Mesenchymal stem cell (in vitro differentiated cells and primary cell): ENCODE measurements around the gene TXNDC5.

ENCODE experiments used
- DNase-seq: peaks from one replicate; pipeline ENCODE4 v3.0.0-alpha.2; 2013
- H2AFZ ChIP-seq: one replicate; pipeline ENCODE4 v1.6.1; 2013; ENCODE audit warnings: low read depth, mild to moderate bottlenecking, control low read depth, inconsistent platforms, low read length, moderate library complexity
- H2AK5ac ChIP-seq: 2 replicates; pipeline ENCODE4 v1.6.1; 2013; ENCODE audit warnings: low read length, moderate library complexity, mild to moderate bottlenecking, inconsistent platforms; ENCODE audit not compliant: severe bottlenecking
- H2BK120ac ChIP-seq: one replicate; pipeline ENCODE4 v1.6.1; 2013; ENCODE audit warnings: low read depth, mild to moderate bottlenecking, inconsistent platforms, low read length, moderate library complexity
- H2BK12ac ChIP-seq, 2 experiments: one replicate each; pipeline ENCODE4 v1.6.1; 2013; ENCODE audit warnings: inconsistent platforms in 2 of 2, low read length in 2 of 2, mild to moderate bottlenecking in 2 of 2, moderate library complexity in 2 of 2, control low read depth in 1 of 2
- H2BK15ac ChIP-seq: one replicate; pipeline ENCODE4 v1.6.1; 2013; ENCODE audit warnings: mild to moderate bottlenecking, low read depth, inconsistent platforms; ENCODE audit not compliant: poor library complexity, severe bottlenecking
- H2BK5ac ChIP-seq: 2 replicates; pipeline ENCODE4 v1.6.1; 2013; ENCODE audit warnings: low read depth, mild to moderate bottlenecking, low read length, control low read depth, inconsistent platforms; ENCODE audit not compliant: poor library complexity, severe bottlenecking
- H3K14ac ChIP-seq, 2 experiments: one replicate each; pipeline ENCODE4 v1.6.1; 2013; ENCODE audit warnings: inconsistent platforms in 2 of 2, low read length in 2 of 2, control low read depth in 1 of 2, mild to moderate bottlenecking in 1 of 2, moderate library complexity in 1 of 2
- H3K18ac ChIP-seq, 2 experiments: one replicate each; pipeline ENCODE4 v1.6.1; 2013; ENCODE audit warnings: inconsistent platforms in 2 of 2, low read length in 2 of 2, control low read depth in 1 of 2, low read depth in 1 of 2, mild to moderate bottlenecking in 1 of 2
- H3K23ac ChIP-seq, 2 experiments: one replicate each; pipeline ENCODE4 v1.6.1; 2013; ENCODE audit warnings: inconsistent platforms in 2 of 2, low read length in 2 of 2, mild to moderate bottlenecking in 2 of 2, moderate library complexity in 2 of 2, control low read depth in 1 of 2
- H3K27ac ChIP-seq: 2 replicates; pipeline ENCODE4 v1.5.1; 2013; ENCODE audit warnings: mild to moderate bottlenecking, moderate library complexity, low read length, control low read depth, inconsistent platforms; ENCODE audit not compliant: poor library complexity, severe bottlenecking
- H3K27me3 ChIP-seq, 2 experiments: 2 replicates each; pipeline versions ENCODE4 v1.6.1 to v1.7.0; 2013; ENCODE audit warnings: low read length in 2 of 2, mild to moderate bottlenecking in 2 of 2, moderate library complexity in 2 of 2, control low read depth in 1 of 2, inconsistent platforms in 1 of 2; ENCODE audit not compliant: control insufficient read depth in 1 of 2, insufficient read depth in 1 of 2
- H3K36me3 ChIP-seq, 2 experiments: 2 replicates each; pipeline versions ENCODE4 v1.6.1 to v1.7.0; 2013; ENCODE audit warnings: low read length in 2 of 2, control low read depth in 1 of 2, inconsistent platforms in 1 of 2, low read depth in 1 of 2, mild to moderate bottlenecking in 1 of 2; ENCODE audit not compliant: insufficient read depth in 2 of 2, control insufficient read depth in 1 of 2
- H3K4ac ChIP-seq, 2 experiments: one replicate each; pipeline ENCODE4 v1.6.1; 2013; ENCODE audit warnings: inconsistent platforms in 2 of 2, low read length in 2 of 2, mild to moderate bottlenecking in 2 of 2, moderate library complexity in 2 of 2, control low read depth in 1 of 2, low read depth in 1 of 2
- H3K4me1 ChIP-seq: 2 replicates; pipeline ENCODE4 v1.6.1; 2013; ENCODE audit warnings: low read depth, low read length, control low read depth; ENCODE audit not compliant: control insufficient read depth, insufficient read depth
- H3K4me2 ChIP-seq: 2 replicates; pipeline ENCODE4 v1.6.1; 2013; ENCODE audit warnings: low read length, mild to moderate bottlenecking, inconsistent platforms; ENCODE audit not compliant: poor library complexity, severe bottlenecking
- H3K4me3 ChIP-seq, 2 experiments: 2 replicates each; pipeline versions ENCODE4 v1.5.1 to v1.7.0; 2013; ENCODE audit warnings: low read length in 2 of 2, mild to moderate bottlenecking in 2 of 2, control low read depth in 1 of 2, low read depth in 1 of 2; ENCODE audit not compliant: insufficient read depth in 1 of 2
- H3K79me1 ChIP-seq: replicated peaks from 2 replicates; pipeline ENCODE4 v1.6.1; 2013; ENCODE audit warnings: mild to moderate bottlenecking, control low read depth, low read length, inconsistent platforms; ENCODE audit not compliant: poor library complexity, severe bottlenecking
- H3K9ac ChIP-seq: 2 replicates; pipeline ENCODE4 v1.7.0; 2013; ENCODE audit warnings: mild to moderate bottlenecking, low read length, moderate library complexity
- H3K9me3 ChIP-seq: 2 replicates; pipeline ENCODE4 v1.7.0; 2013; ENCODE audit warnings: mild to moderate bottlenecking, low read length; ENCODE audit not compliant: control insufficient read depth
- H4K8ac ChIP-seq: one replicate; pipeline ENCODE4 v1.6.1; 2013; ENCODE audit warnings: inconsistent platforms, mild to moderate bottlenecking, low read length, moderate library complexity
- H4K91ac ChIP-seq: one replicate; pipeline ENCODE4 v1.6.1; 2013; ENCODE audit warnings: mild to moderate bottlenecking, low read length, inconsistent platforms
- WGBS: methylation state at CpG from one replicate; pipeline ENCODE4 v1.1.7; 2013; ENCODE audit warnings: mixed read lengths; 5-methylcytosine and 5-hydroxymethylcytosine counted together

The TXNDC5 gene

GRCh38 chr6:7903673-7904072 is 6.9 kb downstream of the TXNDC5 start:
- H3K36me3 ChIP-seq = peaks cover 39 to 60% of the 10 kb centered on the region in 2 experiments

DNA sequence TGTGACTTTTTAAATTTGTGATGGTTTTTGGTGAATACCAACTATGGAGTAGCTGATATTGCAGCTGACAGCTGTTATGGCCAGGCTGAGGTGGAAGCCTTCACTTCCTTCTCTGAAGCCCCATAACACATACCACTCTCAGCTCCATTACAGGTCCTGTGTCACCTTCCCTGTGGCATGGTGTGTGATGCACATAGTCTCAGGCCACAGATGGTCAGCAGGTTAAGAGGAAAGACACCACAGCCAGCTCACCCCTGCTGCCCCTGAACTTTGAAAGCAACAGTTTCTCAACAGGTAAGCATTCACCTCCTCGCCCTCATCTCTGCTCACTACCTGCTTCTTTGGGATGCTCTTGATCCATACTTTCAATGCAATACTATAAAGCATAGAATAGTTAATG is 7.7 kb downstream of the TXNDC5 start:
- Histone ChIP-seq H3K36me3 (peaks cover 46 to 68% of the 10 kb centered on the region in 2 experiments), H3K9ac (no peak overlapping the region), H3K18ac (no peak overlapping the region), H3K4me2 (no peak overlapping the region), H2BK120ac (no peak overlapping the region), H2BK12ac (no peak overlapping the region), H3K79me1 (peaks cover 54% of the 10 kb centered on the region), H3K14ac (no peak overlapping the region), H2BK15ac (no peak overlapping the region), H4K8ac (no peak overlapping the region), H2BK5ac (no peak overlapping the region), H3K9me3 (no peaks in the 10 kb centered on the region), H2AK5ac (no peak overlapping the region), H3K4ac (no peak overlapping the region), H3K27ac (no peak overlapping the region), H4K91ac (no peak overlapping the region), H3K4me1 (peaks cover 18% of the 10 kb centered on the region), H3K27me3 (no peaks in the 10 kb centered on the region), H3K23ac (no peak overlapping the region), H2AFZ (no peak overlapping the region), H3K4me3 (no peak overlapping the region)
- WGBS = 100% methylated on average over 1 of the region's 1 CpG
- DNase-seq = no peak

More at GRCh38 chr6:7903673-7904072, 6.9 kb downstream of the TXNDC5 start:
- Histone ChIP-seq H2BK15ac (no peak overlapping the region), H3K4me1 (peaks cover 19% of the 10 kb centered on the region), H4K8ac (no peak overlapping the region), H3K9ac (no peak overlapping the region), H3K27ac (no peak overlapping the region), H3K79me1 (peaks cover 53% of the 10 kb centered on the region), H2AK5ac (no peak overlapping the region), H4K91ac (no peak overlapping the region), H2BK12ac (no peak overlapping the region), H3K23ac (no peak overlapping the region), H3K4ac (no peak overlapping the region), H3K27me3 (no peaks in the 10 kb centered on the region), H3K18ac (no peak overlapping the region), H3K9me3 (no peaks in the 10 kb centered on the region), H3K4me2 (no peak overlapping the region), H2BK5ac (no peak overlapping the region), H3K4me3 (no peak overlapping the region), H2AFZ (no peak overlapping the region), H3K14ac (no peak overlapping the region), H2BK120ac (no peak overlapping the region)
- 99% methylated on average over 3 of the region's 3 CpGs for WGBS
- no peak for DNase-seq

GRCh38 chr6:7902221-7902620 is 8.4 kb downstream of the TXNDC5 start:
- H3K4me2 ChIP-seq = no peak overlapping the region
- peaks cover 56% of the 10 kb centered on the region for H3K79me1 ChIP-seq
- H3K27ac ChIP-seq = no peak overlapping the region
- no peak overlapping the region for H2AFZ ChIP-seq
- no peak overlapping the region for H3K4ac ChIP-seq
- no peak overlapping the region for H2AK5ac ChIP-seq
- H4K91ac ChIP-seq = no peak overlapping the region
- no peak overlapping the region for H2BK12ac ChIP-seq
- no peak overlapping the region for H3K18ac ChIP-seq
- H3K27me3 ChIP-seq = no peaks in the 10 kb centered on the region
- DNase-seq = no peak
- H3K4me1 ChIP-seq = peaks cover 13% of the 10 kb centered on the region
- H3K36me3 ChIP-seq = peaks cover 48 to 75% of the 10 kb centered on the region in 2 experiments
- no peak overlapping the region for H3K9ac ChIP-seq
- no peak overlapping the region for H4K8ac ChIP-seq
- H3K4me3 ChIP-seq = no peak overlapping the region
- no peaks in the 10 kb centered on the region for H3K9me3 ChIP-seq
- 96% methylated on average over 8 of the region's 8 CpGs for WGBS
- no peak overlapping the region for H2BK5ac ChIP-seq
- no peak overlapping the region for H3K23ac ChIP-seq
- H3K14ac ChIP-seq = no peak overlapping the region
- no peak overlapping the region for H2BK120ac ChIP-seq
- no peak overlapping the region for H2BK15ac ChIP-seq

GRCh38 chr6:7901780-7902179 is 8.8 kb downstream of the TXNDC5 start:
- Histone ChIP-seq H2BK120ac (no peak overlapping the region), H3K4me2 (no peak overlapping the region), H3K23ac (no peak overlapping the region), H3K4ac (no peak overlapping the region), H2AK5ac (no peak overlapping the region), H4K91ac (no peak overlapping the region), H3K4me1 (peaks cover 12% of the 10 kb centered on the region), H3K9ac (no peak overlapping the region), H2BK5ac (no peak overlapping the region), H4K8ac (no peak overlapping the region), H3K14ac (no peak overlapping the region), H3K9me3 (no peaks in the 10 kb centered on the region), H2AFZ (no peak overlapping the region), H3K36me3 (peaks cover 48 to 79% of the 10 kb centered on the region in 2 experiments), H3K4me3 (no peak overlapping the region), H3K79me1 (peaks cover 53% of the 10 kb centered on the region), H3K18ac (no peak overlapping the region), H2BK12ac (no peak overlapping the region), H3K27me3 (no peaks in the 10 kb centered on the region), H2BK15ac (no peak overlapping the region), H3K27ac (no peak overlapping the region)
- WGBS = 93% methylated on average over 4 of the region's 4 CpGs
- no peak for DNase-seq
